ENCODE measurements around the gene COMMD2.

GRCh38 chr3:149717391-149718056 is 34.8 kb downstream of the COMMD2 start:
- no peak for TF ChIP-seq EZH2phosphoT487 (IDR thresholded peaks at IDR 0.05; ENCODE audit: low read length)
- TF ChIP-seq, protein P1, sequence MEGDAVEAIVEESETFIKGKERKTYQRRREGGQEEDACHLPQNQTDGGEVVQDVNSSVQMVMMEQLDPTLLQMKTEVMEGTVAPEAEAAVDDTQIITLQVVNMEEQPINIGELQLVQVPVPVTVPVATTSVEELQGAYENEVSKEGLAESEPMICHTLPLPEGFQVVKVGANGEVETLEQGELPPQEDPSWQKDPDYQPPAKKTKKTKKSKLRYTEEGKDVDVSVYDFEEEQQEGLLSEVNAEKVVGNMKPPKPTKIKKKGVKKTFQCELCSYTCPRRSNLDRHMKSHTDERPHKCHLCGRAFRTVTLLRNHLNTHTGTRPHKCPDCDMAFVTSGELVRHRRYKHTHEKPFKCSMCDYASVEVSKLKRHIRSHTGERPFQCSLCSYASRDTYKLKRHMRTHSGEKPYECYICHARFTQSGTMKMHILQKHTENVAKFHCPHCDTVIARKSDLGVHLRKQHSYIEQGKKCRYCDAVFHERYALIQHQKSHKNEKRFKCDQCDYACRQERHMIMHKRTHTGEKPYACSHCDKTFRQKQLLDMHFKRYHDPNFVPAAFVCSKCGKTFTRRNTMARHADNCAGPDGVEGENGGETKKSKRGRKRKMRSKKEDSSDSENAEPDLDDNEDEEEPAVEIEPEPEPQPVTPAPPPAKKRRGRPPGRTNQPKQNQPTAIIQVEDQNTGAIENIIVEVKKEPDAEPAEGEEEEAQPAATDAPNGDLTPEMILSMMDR (IDR thresholded peaks at IDR 0.05; ENCODE audit: low read length): peak; percentile 84
- TF ChIP-seq EZH2 (optimal IDR thresholded peaks at IDR 0.05; ENCODE audit: low read depth, low read length): no peak

Measured in MM.1S (cell line).